ENCODE data around the gene APOM. TPM values are rescaled to one million over a fixed set of nuclear protein-coding genes. Genes with fewer than 3 reads are reported as not detected.

Gene APOM
- total RNA-seq, 2 donors from 2014 or later = 2.0 to 3.1 TPM

DNA sequence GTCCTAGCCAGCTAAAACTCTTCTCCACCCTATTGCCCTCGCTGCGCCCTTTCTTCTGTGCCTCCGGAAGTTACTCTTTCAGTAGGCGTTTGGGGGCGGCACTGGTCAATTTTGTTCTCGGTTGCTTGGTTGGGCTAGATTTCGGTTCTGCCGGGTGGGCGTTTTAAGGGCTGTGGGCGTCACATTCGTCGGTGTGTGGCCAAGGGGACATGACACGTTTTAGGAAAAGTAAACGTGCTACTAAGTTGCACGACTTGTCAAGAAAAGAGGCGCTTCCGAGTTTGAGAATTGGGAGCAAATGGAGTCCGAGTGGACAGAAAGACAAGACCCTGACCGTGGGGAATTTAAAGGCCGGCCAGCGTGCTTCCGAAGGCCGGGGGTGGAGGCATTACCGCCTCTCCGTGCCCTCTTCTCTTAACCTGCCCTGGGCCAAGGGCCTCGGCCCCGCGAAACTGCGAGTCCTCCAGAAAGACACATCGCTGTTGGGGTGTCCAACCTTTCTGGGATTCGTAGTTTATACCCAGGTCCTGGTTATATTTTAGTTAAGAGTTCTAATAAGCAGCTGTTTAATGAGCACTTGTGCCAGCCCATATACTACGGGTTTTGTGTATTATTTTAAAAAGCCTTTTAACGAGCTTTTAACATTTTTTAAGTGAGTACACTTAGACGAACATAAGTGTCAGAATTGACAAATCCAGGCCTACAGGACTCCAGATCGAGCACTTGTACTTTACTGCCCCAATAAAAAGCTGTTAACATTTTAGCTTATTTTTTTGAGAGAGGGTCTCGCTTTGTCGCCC is 2.6 kb upstream of the APOM start:
- ATAC-seq (peak; percentile 70), DNase-seq (peak; percentile 92 to 93)
- intact Hi-C loops (cut with DNase I, micrococcal nuclease) = no loop called here

DNA sequence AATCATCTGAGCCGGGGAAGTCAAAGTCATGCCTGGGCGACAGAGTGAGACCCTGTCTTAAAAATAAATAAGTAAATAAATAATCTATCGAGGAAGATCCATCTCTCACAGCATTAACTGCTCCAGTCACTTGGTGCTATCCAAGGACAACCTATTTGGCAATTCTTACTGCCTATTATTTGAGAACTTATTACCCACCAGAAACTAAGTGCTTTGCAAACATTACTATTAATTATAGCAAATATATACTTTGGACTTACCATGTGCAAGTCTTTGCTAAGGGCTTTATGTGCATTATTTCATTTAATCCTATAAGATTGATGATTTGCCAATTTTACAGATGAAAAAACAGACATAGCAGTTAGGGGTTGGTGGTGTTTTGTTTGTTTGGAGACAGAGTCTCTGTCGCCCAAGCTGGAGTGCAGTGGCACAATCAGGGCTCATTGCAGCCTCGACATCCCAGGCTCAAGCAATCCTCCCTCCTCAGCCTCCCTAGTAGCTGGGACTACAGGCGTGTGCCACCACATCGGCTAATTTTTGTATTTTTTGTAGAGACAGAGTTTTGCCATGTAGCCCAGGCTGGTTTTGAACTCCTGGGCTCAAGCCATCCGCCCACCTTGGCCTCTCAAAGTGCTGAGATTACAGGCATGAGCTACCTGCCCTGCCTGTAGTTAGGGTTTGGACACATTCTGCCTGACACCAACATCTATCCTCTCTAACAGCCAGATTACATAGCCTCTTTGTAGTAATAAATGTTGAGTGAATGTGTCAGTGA is 933 bp upstream of the APOM start:
- no peak for DNase-seq
- intact Hi-C loops (cut with DNase I, micrococcal nuclease) = no loop called here
- no peak for ATAC-seq

DNA sequence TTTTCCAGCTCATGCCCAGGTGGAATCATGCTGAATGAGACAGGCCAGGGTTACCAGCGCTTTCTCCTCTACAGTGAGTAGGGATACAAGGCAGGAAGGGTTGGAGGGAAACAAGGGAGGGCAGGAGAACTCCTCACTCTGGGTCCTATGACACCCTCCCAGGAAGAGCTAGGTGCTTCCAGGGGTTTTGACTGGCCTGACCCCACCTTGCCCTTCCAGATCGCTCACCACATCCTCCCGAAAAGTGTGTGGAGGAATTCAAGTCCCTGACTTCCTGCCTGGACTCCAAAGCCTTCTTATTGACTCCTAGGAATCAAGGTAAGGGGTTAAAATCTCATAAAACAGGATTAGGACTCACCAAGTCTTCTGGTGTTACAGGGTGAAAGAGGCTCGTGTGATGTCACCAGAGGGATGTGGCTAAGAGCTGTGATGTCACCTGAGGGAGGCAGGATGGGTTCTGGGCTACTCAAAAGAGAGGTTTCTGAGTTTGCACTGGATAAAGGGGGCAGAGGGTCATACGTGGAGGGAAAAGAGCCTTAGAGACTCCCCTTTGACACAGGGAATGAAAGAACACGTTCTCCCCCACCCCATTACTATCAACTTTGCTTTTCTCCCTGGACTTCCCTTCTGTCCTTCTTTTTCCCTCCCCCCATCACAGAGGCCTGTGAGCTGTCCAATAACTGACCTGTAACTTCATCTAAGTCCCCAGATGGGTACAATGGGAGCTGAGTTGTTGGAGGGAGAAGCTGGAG is 1.9 kb downstream of the APOM start:
- DNase-seq = no peak
- intact Hi-C loops (cut with DNase I, micrococcal nuclease) = no loop called here
- ATAC-seq = no peak

DNA sequence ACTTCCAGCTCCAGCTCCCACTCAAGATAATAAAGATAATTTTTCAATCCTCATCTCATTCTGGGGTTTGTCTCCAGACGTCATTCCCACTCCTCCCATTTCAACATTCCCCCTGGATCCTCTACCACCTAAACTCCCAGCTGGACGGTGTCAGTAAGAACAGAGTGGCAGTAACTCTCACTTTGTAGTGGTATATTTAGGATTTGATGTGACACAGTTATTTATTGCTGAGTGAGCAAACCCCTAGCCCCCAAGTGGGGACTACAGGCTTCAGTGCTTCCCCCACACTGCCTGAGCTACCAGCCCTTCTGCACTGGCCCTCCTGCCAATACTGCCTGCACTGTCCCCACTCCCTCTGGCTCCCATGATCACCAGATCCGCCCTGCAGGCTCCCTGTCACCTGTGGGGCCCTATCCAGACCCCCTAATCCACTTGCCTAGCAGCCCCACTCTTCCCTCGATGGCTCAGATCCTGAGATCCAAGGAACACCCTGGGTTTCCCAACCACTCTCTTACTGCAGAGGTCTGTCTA is 2.5 kb downstream of the APOM start:
- ATAC-seq = no peak
- no peak for DNase-seq
- intact Hi-C loops (cut with DNase I, micrococcal nuclease) = no loop called here

DNA sequence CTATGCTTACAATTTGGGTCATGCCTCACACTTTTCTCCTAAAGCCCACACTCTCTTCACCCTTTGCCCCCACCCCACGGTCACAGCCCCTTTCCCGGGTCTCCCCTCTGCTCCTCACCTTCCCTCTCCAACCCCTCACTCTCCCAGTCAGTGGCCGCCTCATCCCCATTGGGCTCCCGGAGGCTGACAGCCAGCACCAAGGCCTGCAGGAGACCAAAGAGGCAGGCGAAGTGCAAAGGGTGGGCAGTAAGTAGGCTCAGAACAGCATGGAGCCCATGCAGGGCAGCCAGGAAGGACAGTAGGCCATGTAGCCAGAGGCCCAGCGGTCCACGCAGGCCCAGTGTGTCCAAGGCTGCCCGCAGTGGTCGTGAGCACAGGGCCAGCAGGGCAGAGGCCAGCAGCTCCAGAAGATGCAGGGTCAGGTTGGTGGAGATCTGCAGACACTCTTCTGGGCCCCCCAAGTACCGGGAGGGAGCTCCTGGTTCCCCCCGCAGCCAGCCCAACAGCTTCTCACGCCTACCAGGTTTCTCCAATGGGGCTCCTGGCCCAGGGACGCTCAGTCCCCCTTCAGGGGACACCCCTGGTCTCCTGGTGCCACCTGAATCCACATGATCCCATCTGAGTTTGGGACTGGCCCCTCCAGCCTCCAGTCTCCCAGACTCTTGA is 3.4 kb downstream of the APOM start:
- ATAC-seq (no peak), DNase-seq (peak in 1 of 2 donors; percentile 15)
- intact Hi-C loops (cut with DNase I, micrococcal nuclease) = no loop called here

DNA sequence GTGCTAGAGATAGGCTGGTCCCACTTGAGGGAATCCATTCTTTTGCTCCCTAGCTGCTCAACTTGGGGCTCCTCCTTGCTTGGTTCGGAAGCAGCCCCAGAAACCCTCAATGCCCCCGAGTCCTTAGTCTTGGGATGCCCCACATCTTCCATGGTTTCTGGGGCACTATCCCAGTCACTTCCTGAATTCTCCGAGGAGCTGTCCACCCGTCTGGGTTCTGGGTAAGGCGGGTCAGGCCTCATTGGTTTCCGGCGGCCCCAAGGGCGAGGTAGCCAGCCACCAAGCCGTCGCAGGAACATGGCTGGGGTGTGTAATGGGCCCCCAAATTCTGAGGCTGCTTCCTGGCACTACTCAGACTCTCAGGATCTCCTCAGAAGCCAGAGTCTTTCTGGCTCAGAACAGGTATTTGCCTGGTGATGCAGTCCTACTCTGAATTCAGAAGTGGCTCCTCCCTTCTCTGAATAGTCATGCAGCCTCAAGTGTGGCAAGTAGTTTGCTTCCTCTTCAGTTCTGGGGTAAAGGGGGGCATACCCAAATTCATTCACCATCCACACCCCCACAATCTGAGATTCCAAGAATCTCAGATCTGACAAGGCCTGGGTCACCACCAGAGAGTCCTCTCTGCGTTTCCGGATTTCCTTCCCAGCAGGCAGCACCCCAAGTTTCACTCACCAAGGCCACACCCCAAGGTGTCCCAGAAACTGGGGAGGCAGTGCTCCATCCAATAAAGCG is 4.1 kb downstream of the APOM start:
- intact Hi-C loops (cut with DNase I, micrococcal nuclease) = no loop called here
- peak in 1 of 2 donors; percentile 57 for DNase-seq
- ATAC-seq = peak; percentile 45

DNA sequence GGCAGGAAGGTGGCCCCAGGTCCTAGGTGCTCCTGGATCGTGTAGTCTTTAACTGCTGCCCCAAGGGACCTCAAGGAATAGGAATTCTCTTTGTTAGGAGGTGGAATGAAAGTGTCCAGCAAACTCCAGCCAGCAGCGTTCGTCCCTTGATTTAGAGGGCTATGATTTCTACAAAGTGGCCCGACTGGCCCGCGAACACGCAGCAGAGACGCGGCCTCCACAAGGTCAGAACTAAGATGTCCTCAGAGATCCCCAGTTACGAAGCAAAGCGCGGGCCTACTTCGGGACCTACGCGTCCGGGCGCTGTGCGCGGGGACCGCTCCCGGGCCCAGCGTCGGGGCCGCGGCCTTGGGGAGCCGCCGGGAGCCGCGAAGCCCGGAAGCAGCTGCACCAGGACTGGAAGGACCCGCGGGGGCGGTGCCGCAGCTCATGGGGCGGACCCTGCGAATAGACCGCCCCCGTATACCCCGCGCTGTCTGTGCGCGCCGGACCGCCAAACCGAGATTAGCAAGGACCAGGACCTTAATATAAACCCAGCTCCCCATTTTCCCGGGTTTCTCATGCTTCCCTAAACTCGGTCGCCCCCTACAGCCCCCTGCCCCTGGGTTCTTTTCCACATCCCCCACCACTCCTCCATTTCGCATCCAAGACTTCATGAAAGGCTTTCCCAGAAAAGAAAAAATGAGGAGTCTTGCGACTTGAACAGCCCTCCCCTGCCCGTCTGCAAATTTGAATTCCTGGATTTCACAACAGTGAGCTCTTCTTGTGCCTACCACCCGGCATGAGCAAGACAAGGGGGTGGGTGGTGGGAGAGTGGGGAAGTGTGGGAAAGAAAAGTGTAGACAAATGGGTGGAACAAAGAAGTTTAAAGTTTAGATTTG is 4.9 kb downstream of the APOM start, which contains the start of gene C6orf47:
TSS of gene C6orf47 (minus strand) at position 398 of the 881 bp plus-strand sequence. CDS start 831 bp downstream, outside the sequence.
- intact Hi-C loops (cut with DNase I, micrococcal nuclease) = no loop called here
- DNase-seq = peak; percentile 88 to 92
- ATAC-seq = peak; percentile 74

DNA sequence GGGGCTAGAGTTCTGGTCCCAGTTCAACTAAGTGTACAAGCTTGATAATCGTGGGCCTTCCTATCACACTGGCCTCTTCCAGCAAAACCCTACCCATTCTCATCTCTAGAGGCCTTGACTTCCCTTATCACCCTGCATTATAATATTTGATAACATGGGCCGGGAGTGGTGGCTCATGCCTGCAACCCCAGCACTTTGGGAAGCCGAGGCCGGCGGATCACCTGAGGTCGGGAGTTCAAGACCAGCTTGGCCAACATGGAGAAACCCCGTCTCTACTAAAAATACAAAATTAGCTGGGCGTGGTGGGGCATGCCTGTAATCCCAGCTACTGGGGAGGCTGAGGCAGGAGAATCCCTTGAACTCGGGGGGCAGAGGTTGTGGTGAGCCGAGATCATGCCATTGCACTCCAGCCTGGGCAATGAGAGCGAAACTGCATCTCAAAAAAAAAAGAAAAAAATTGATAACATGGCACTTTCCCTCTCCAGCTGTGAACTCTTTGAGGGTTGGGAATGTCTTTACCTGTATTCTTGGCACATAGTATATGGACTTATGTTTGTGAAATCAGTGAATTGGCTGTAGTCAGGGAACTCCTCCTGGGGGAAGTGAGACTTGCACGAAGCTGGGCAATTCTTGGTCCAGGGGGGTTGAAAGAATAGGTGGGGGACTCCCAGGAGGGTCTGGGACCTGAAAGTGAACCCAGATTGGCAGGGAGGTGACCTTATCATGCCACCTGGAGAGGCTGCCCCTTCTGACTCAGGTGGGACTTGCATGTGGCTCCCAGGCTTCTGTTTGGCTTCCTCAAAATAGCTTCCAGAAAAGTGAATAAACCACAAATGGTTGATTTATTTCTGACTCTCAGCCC is 5.8 kb downstream of the APOM start:
- intact Hi-C loops (cut with DNase I, micrococcal nuclease) = no loop called here
- no peak for DNase-seq
- no peak for ATAC-seq

DNA sequence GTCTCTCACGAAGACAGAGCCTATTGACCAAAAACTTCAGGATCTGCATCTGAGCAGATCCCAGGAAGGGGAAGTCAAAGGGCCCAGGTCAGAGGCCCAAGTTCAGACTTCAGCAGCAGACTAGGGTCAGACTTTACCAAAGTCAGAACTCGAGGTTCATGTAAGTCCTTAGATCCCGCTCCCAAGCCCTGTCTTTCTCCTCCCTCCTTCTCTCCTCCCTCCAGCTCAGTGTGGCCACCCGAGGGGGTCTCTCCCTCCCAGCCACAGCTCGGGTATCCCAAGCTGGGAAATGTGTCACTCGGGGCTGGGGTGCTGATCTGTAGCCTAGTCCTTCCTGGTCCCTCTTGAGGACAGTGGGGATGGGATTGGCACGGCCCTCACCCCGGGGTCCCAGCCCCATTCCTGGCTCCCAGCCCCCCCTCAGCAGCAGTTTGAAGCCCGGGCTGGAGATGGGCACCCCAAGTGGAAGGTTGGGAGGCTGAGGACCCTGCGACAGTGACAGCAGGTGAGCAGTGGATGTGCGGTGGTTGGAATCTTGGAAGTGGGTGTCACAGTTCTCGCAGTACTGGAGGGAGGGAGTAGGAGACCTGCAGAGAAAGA is 6.5 kb downstream of the APOM start:
- DNase-seq = no peak
- intact Hi-C loops (cut with DNase I, micrococcal nuclease) = no loop called here
- ATAC-seq = no peak

DNA sequence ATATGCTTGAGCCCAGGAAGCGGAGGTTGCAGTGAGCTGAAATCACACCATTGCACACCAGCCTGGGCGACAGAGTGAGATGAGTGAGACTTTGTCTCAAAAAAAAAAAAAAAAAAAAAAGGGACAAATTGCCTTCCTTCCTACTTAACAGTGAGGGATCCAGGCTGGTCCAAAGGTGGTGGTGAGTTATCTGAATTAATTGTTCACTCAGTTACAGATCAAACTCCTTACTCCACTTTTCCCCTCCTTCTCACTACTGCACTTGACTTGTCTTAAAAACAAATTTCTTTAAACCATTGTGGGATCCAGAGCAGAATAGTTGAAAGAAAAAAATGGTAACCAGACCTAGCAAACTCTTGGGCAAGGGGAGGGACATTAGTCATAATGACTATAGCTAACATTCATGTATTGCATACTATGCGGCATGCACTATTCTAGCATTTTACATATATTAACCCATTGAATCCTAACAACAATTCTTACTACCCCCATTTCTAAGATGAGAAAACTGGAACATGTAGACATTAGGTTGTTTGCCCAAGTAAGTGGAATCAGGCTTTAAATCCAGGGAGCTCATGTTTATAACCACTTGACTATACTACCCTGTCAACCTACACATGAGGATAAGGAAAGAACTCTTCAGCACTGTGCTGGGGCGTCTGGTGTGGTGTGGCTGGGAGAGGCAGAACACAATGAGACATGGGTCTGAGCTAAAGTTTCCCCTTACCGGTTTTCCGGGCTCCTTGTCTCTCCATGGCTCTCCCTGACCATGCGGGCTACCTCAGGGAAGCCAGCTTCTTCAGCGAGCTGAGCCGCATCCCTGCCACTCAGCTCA is 7.6 kb downstream of the APOM start:
- intact Hi-C loops (cut with DNase I, micrococcal nuclease) = no loop called here
- ATAC-seq = no peak
- DNase-seq = no peak

DNA sequence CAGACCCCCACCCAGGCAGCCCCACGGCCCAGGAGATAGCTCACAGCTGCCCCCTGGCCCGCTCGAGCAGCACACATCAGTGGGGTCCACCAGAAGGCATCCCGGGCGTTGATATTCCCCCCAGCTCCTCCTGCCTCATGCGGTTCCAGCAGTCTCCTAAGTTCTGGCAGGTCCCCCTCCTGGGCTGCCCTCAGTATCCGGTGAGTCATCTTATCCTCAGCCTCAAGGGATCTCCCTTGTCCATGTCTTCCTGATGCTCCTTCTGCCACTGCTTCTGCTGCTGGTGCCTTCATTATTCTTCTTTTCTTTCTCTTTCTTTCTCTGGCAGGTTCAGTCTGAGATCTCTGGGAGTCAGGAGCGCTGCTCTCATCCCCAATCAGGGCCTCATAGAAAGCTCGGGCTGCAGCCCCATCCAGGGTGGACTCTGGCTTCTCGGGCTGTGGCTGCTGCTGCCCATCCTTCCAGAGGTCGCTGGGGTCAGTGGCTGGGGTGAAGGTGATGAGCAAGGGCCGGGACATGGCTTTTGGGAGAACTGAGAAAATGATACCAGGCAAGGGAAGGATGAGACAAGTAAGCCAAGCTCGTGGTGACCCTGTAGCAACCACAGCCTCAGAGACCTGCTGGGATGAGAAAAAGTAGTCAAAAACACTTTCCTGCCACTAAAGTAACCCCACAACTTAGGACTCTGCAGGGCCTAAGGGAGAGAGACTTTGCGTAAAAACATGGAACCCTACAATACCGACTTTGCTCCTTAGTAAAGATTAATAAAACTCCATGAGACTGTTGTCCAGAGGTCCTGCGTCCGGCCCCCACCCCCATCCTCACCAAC is 8.5 kb downstream of the APOM start:
- intact Hi-C loops (cut with DNase I, micrococcal nuclease) = no loop called here
- ATAC-seq = no peak
- peak in 1 of 2 donors; percentile 41 for DNase-seq

DNA sequence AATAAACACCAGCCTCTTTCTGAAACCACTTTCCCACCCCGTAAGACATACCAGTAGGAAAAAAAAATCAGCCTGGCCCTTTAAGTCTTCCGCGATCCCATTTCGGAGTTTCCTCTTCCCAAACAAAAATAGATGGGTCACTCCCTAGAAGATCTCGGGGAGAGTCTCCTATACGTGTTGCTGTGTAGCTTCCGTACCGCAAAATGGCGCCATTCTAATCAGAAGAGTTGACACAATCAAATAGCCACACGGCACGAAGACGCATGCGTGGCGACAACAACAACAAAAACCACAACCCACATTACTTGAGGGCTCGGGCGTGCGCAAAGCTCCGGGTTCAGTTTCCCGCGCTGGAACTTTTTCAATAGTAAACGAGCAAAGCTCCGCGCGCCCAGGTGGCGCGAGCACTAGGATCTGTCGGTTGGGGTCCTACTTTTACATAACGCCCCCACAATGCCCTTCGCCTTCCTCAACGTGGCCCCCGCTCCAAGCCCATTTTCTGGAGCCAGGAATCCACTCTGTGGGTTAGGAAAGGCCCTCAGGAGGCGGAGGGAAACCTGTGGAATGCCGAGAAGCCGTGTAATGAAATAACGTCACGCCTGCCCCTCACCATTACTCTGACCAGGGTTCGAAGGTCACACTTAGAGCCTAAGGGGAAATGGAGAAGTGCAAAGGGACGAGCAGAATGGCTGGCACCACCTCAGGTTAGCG is 9.3 kb downstream of the APOM start, which contains the start of gene GPANK1:
TSS of gene GPANK1 (minus strand) at position 208 of the 711 bp plus-strand sequence. CDS start 519 bp downstream, outside the sequence.
- ATAC-seq (peak; percentile 65), DNase-seq (peak; percentile 93)
- intact Hi-C loops (cut with DNase I, micrococcal nuclease) = no loop called here
